Hindlimb muscle (tissue), 1 donor: ENCODE results near the gene SRRM4. TPM values are rescaled to one million over a fixed set of nuclear protein-coding genes. Genes with fewer than 3 reads are reported as not detected.
"Not testable (repeated sequence)": the region's sequence is repeated elsewhere in the genome, so short reads cannot be mapped to it uniquely, and the experiment has no call there.

Experiments
- DNase-seq: peaks from one replicate; pipeline ENCODE4 v3.0.0-alpha.2; 2013
- polyA plus RNA-seq: library from polyadenylated mRNA; unstranded; fragments of 120-200 nt; gene quantifications from one replicate; pipeline ENCODE4 v1.2.1, GENCODE V29; 2013; ENCODE audit not compliant: insufficient read length

Gene SRRM4, protein sequence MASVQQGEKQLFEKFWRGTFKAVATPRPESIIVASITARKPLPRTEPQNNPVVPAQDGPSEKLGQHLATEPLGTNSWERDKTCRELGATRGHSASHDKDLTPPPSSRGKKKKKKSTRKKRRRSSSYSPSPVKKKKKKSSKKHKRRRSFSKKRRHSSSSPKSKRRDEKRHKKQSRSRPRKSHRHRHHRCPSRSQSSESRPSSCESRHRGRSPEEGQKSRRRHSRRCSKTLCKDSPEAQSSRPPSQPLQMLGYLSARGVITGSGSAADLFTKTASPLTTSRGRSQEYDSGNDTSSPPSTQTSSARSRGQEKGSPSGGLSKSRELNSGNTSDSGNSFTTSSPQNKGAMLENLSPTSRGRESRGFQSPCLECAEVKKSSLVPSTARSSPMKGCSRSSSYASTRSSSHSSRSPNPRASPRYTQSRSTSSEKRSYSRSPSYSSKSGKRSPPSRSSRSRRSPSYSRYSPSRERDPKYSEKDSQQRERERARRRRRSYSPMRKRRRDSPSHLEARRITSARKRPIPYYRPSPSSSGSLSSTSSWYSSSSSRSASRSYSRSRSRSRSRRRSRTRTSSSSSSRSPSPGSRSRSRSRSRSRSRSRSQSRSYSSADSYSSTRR
- polyA plus RNA-seq: 0.31 TPM

DNA sequence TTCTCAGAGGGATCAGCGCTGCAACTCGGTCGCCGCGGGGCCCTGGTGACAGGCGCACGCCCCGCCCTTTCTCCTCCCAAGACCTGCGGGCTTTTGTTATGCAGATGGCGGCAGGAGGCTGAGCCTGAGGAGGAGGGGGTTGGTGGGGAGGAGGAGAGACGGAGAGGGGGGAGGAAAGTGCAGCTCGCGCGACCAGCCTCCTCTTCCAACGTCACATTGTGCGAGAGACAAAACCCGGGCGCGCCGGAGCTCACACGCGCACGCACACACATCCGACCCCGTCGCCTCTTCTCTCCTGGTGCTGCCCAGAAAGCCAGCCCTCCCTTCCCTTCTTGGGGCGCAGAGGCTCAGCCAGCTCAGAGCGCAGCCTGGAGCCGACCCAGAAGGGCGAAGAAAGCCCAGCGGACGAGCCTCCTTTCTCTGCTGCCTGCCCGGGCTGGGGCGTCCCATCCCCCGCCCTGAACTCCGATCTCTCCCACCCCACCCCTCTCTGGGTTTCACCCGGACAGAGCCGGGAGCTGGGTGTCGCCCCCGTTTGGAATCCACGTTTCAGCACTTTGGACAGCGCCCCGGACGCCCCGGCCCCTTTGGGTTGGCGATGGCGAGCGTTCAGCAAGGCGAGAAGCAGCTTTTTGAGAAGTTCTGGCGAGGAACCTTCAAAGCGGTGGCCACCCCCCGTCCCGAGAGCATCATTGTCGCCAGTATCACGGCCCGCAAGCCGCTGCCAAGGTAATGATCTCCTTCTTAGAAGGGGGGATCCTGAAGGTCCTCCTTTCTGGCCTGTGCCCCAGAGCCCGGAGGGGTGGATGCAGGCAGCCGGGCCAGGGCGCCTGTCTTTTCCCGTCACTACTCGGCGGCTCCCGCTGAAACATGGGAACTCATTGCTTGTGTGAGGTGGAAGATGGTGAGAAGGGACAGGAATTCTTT, at the start of gene SRRM4:
Gene SRRM4 (plus strand): TSS at position 257 of the 927 bp plus-strand sequence. CDS start 342 bp downstream, at position 599.
- peak; percentile 20 for DNase-seq

DNA sequence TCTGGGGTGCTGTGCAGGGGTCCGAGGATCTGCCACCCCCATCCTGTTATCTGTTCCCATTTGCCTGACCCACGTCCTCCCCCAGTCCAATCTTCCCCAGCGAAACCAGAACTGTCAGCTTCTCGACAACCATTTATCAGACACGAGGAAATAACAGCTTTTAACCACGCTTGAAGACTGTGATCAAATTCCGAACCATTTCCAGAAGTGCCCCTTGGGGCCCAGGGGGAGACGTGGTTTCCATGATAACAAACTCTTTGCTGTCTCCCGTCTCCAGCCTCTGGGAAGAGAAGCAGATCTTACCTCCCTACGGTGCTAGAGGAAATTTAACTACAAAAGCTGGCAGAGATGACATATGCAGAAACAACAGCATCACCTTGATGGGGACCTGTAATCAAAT, 35.1 kb upstream of the SRRM4 start:
- no peak for DNase-seq

DNA sequence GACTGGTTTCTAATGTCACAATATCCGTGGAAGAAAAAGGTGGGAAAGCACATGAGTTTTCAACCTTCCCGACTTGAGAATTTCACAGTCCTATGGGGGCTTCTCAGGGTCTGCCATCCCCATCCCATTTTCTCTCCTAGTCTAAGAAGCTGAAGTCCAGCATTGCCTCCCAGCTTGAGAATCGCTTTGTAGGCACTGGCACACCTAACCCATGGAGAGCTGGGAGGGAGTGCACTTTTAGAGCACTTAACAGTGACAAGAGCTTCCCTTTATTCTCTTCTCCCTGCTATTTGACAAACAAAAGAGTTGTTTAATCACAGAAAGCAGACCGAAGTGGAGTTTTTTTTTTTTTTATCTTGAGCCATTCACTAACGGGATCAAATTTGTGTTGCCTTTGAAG, 22.8 kb upstream of the SRRM4 start:
- DNase-seq: no peak

DNA sequence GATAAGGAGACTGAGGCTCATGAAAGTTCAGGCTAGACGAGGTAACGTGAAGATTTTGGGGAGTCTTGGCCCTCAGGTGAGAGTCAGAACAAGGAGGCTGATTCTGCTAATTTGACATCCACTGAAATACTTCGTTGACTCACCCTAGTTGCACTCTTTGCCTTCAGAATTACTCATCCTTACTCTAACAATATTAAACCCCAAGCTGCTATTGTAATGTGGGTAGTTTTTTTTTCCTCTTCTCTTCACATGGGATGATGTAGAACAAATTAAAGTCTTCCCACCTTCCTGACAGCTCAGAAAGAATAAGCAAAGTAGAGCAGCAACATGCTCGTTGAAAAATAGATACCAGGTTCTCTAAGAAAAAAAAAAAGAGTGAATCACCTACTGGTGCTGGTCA, 22.0 kb upstream of the SRRM4 start:
- DNase-seq: no peak

DNA sequence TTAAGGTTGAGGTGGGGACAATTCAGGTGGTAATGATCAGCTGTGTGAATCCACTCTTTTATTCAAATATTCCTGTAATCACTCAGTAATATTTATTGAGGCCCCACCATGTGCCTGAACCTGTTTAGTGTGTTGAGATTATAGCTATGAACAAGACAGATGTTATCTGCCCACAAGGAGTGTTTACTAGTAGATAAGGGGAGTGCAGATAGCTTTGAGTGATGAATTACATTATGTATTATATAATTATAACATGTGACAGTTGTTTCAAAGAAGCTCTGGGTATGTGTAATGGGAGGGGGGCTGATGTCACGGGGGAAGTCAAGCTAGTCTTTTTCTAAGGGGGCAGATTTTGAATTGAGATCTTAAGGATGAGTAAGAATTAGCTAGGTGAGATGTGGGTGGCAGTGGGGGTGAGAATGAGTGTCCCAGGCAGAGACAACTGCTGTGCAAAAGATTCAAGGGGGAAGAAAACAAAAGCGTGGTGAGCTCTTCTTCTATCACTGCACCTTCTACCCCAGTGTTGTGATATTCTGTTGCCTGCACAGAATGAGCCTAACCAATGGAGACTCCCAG, 21.3 kb upstream of the SRRM4 start:
- DNase-seq: no peak

DNA sequence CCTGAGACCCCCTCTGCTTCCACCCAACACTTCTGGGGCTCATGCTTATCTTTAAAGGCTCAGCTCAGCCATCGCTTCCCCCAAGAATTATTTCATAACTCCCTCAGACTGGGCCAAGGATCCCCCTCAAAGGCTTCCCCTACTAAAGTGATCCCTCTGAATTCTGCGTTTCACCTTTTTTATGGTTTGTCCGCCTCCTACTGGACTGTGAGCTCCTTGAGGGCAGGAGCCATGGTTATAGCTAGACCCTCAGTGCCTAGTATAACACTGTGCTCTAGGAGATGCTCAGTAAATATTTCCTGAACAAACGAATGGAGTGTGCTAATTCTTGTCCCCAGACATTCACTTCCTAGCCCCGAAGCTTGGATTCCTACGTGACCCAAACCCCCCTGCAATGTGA, 20.5 kb upstream of the SRRM4 start:
- no peak for DNase-seq

DNA sequence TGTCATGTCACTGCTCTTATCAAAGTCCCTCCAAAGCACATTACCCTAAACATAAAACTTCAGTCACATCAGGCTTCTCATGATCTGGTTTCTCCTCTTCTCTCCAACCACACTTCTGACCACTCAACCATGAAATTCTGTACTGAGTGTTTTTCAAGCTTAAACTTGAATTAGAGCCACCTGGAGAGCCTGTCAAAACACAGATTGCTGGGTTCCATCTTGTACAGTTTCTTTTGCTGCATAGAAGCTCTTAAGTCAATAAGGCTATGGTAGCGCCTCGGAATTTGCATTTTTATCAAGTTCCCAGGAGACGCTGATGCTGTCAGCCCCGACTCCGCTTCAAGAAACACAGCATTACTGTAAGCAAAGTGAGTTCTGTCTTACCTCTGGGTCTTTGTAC, 16.4 kb upstream of the SRRM4 start:
- no peak for DNase-seq

DNA sequence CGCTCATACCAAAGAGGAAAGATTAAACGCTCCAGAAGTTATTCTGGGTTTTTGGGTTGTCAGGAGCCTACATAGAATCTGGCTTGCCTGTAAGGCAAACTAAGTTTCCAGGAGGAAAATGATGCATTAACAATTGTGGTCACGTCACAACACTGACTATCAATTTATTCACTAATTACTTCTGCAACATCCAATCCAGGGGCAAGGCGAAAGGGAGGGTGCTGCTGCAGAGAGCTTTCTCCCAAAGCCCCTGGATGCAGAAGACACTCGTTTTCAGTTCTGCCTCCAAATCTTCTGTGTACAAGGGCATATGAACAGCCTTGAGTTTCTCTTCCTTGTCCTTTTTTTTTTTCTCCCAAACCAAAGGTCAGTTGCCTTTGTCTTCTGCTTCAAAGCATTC, 10.5 kb upstream of the SRRM4 start:
- no peak for DNase-seq

DNA sequence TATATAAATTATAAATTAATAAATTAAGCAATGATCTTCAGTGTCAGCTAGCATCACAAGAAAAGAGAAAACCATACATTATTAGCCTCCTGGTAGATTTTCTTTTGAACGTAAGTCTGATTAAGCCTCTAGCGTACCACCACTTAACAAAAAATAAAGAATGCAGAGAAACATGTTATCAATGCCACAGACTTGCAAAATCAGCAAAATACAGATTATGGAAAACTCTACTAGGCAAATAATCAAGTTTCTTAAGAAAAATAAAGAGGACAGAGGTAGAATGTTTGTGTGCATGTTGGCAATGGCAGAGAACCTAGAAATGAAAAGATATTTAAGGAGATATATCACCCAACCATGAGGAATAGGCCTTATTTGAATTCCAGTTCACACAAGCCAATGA, 8.4 kb upstream of the SRRM4 start:
- no peak for DNase-seq

DNA sequence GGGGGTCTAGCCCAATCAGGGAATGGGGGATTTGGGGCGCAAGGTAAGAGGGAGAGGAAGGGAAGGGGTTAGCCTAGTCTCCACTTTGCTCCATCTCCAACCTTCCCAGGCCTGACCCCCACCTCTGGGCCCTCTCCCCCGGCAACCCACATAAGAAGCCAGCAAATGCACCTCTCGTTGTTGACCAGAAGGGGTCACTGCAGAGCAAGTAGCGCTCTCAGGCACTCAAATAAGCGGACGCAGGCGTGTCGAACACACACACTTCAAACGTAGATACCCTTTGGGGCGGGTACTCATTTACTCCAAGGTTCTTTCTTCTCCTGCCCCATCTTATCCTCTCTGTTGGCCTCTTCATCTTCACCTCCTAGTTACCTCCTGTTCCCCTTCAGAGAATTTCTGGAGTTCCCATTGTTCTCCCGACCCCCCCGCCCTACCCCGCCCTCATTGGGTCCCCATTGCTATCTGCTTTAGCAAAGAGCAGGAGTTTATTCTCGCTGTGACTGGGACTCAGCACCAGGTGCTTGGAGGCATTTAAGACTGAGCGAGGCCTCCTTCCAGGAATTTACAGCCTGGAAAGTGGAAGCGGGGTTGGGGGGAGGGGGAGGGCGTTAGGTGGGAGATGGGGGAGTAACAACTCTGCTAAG, 1.5 kb upstream of the SRRM4 start:
- DNase-seq: no peak

- no peak for DNase-seq
Measured at GRCh38 chr12:118980407-118981014, 830 bp upstream of the SRRM4 start.

DNA sequence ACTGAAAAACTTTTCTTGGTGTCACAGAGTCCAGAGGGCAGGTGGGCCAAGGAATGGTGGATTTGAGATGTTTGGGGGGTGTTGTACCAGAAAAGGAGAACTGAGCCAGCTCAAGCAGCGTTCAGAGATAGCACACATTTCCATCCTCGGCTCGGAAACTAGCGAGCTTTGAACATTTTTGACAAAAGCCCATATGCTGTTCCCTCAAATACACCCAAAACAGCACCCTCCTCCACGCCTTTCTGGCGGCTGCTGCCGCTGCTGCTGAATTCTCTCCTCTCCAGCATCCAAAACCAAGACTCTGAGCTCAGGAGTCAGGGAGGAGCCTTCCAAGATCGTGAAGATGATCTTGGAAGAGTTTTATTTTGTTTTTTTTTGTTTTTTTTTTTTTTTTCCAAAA, 961 bp downstream of the SRRM4 start:
- DNase-seq: no peak

DNA sequence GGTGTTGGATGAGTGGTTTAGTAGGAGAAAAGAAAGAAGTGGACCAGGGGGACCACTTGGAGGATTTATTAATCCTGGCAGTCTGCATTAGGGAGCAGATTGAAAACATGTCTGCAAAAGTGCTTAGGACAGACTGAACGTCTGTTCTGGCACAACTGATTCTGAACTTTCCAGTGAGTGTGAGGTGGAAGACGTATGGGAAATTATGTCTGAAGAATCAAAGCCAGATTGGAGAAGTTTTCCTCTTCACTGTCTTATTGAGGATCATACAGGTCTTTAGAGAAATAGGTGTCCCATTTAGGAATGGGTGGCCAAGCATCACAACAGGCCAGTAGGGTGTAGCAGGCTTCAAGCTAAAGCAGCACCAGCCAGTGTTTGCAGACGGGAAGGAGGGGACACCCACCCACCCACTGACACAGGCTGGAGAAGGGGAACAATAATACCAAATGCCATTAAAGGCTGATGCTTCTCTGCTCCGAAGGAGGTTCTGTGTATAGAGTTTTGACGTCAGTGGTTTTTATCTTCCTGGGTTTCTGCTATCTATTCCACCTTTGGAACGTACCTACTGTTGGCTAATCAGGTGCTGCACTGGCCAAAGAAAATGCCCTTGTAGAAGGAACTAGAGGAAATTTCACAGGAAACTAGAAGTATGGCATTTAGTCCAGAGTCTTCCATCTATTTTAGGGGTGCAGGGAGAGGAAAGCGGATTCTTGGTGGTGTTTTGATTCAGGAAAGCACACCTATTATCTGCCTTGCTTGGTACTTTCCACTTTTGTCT, 1.8 kb downstream of the SRRM4 start:
- DNase-seq: no peak

DNA sequence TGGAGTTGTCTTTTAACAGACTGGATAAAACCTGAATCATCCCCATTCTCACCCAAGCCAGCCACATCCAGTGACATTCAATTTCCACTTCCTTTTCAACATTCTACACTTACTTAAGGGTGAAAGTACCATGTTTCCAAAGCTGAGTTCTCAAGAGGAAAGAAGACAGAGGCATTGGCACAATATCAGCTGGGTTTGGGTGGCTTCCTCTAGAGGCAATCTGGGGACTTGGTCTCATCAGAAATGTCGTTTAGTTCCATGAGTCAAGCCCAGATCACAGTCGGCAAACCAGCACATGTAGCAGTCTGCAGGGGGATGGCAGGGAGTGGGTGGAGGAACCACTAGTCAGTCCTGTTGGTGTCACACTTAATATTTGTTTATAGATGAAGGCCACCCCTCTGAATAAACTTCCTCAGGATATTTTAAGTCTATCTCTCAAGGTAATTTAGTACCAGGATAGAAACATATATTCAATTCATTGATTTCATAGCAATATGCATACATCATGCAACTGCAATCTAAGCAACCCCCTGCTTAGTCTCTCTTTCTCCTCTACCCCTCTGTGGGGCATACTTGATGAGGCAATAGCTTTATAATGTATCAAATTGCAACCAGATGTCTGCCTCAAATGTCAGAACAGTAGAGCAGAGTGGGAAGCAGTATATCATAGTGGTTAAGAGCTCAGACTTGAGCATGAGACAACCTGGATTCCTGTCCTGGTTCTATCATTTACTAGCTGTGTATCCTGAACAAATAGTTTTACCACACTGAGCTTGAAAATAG, 3.0 kb downstream of the SRRM4 start:
- DNase-seq: no peak

GRCh38 chr12:118986050-118986449, 4.7 kb downstream of the SRRM4 start:
- DNase-seq: no peak

DNA sequence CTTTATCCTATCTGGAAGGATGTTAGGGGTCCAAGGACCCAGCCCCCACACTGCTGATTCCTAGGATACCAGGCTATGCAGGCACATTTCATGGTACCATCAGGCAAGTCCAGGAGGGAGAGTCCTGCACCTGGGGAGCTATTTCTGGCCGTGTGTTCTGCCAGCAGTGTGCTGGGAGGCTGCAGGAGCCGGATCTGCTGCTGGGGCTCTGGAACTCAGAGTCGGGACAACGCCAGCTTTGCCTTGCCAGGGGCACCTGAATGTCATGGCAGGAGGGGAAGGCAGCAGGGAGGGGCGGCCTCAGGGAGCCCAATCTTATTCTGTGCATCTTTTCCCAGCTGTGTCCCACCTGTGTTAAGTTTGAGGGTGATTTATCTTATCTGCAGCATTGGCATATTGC, 17.8 kb downstream of the SRRM4 start:
- DNase-seq: no peak

- no peak for DNase-seq
Measured at GRCh38 chr12:119005085-119005484, 23.7 kb downstream of the SRRM4 start.

GRCh38 chr12:119005913-119006312, 24.6 kb downstream of the SRRM4 start:
- DNase-seq: peak; percentile 29

- DNase-seq: peak; percentile 33
Measured at GRCh38 chr12:119006746-119007145, 25.4 kb downstream of the SRRM4 start.

- not testable (repeated sequence) for DNase-seq
Measured at GRCh38 chr12:119008273-119008672, 26.9 kb downstream of the SRRM4 start.
